Brain pericyte (primary cell): ENCODE measurements around the gene PADI2.

ENCODE experiments used
- DNase-seq: peaks from one replicate; pipeline ENCODE4 v3.0.0-alpha.2; 2012; ENCODE audit warnings: low read depth, low spot score

Gene PADI2

GRCh38 chr1:17020502-17020901 lies 98.7 kb downstream of the PADI2 start:
- no peak for DNase-seq

- no peak for DNase-seq
Observed at GRCh38 chr1:17018849-17019248, 100.4 kb downstream of the PADI2 start.

DNA sequence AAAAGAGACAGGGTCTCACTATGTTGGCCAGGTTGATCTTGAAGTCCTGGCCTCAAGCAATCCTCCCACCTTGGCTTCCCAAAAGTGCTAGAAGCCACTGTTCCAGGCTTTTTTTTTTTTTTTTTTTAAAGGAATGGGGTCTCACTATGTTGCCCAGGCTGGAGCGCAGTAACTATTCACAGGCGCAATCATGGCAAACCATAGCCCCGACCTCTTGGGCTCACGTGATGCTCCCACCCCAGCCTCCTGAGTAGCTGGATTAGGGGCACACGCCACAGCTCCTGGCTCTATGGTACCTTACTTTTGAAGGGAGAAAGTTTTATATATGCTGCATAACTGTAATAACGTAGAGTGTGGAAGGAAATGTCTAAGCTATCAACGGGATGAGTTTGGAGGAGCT lies 101.8 kb downstream of the PADI2 start:
- no peak for DNase-seq
